ELR (cell line): ENCODE results near the gene RBM39.
A peak's percentile ranks its signal among the peaks of the same experiment; 100 is the strongest.
"Not testable (repeated sequence)": the region's sequence is repeated elsewhere in the genome, so short reads cannot be mapped to it uniquely, and the experiment has no call there.

ENCODE experiments used
- DNase-seq: peaks from one replicate; pipeline ENCODE4 v3.0.0-alpha.2; 2015; ENCODE audit warnings: low read depth

Gene RBM39

GRCh38 chr20:35706591-35707529 is 35.2 kb downstream of the RBM39 start:
- peak; percentile 2 for DNase-seq

DNA sequence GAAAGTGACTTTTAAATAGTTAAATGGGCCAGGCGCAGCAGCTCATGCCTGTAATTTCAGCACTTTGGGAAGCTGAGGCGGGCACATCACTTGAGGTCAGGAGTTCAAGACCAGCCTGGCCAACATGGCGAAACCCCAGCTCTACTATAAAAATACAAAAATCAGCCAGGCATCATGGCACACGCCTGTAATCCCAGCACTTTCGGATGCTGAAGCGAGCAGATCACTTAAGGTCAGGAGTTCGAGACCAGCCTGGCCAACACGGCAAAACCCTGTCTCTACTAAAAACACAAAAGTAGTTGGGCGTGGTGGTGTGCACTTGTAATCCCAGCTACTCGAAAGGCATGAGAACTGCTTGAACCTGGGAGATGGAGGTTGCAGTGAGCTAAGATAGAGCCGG is 36.2 kb downstream of the RBM39 start:
- DNase-seq = peak; percentile 0

DNA sequence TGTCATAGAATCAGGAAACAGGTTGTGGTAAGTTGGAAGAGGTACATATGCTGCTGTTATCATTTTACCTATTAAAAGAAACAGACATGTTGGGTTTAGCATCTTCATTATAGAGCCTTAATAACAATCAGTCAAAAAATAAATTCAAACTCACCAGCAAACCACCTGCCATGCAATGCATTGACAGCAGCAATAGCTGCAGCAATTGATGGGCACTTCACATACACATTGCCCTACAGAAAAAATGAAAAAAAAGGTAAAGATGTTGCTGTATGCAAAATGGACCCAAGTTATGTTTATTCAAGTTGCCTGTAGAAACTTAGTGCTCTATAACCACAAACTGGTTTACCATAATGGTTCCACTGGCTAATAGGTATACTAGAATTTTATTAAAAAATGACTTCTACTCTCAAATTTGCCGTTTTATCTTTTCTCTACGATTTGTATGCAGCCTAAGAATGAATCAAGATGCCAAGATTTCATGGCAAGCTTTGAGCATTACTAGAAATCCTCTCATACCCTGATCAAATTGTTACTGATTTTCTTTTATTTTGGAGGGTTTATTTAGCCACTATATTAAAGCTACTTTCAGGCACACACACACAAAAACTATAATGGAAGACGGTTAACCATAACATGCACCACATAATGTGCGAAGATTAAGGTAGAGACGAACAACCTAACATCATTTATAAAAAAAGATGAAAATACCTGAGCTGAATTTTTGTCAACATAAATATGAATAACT is 37.4 kb downstream of the RBM39 start:
- no peak for DNase-seq

DNA sequence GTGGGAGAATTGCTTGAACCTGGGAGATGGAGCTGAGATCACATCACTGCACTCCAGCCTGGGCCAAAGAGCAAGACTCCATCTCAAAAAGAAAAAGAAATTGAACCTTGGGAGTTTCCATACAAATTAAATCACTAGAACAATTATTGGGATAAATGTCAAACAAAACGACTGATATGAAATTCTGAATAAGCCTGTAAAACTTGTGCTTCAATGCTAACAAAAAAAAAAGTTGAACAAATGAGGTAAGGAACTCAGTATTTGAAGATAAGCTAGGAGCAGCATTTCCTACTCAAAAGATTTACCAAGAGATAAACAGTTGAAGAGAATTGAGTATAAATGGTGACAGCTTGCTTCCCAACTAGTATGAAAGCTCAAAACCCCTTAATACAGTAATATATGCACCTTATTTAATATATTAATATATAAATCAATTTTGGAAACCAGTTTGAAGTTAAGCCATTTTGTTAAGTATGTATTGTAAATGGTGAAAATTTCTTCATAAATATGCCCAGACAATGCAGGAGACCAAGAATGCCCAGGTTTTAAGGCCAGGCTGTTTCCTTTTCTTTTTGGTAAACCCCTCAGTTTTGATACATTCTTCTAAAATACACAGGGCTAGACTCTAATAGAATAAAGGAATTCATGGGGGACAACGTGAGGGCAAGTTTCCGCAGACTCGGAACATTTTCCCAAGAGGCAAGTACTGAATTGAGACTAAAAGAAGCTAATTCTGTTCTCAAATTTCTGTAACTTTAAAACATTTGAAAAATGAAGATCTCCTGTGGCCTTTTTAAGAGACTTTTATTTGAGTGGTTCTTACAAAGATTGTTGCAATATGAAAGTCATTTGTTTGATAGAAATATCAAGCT is 39.0 kb downstream of the RBM39 start:
- DNase-seq = peak; percentile 31

- DNase-seq = peak; percentile 72
Observed at GRCh38 chr20:35702051-35702823, 39.8 kb downstream of the RBM39 start.

- DNase-seq = peak; percentile 44
Observed at GRCh38 chr20:35700625-35701148, 41.4 kb downstream of the RBM39 start.

DNA sequence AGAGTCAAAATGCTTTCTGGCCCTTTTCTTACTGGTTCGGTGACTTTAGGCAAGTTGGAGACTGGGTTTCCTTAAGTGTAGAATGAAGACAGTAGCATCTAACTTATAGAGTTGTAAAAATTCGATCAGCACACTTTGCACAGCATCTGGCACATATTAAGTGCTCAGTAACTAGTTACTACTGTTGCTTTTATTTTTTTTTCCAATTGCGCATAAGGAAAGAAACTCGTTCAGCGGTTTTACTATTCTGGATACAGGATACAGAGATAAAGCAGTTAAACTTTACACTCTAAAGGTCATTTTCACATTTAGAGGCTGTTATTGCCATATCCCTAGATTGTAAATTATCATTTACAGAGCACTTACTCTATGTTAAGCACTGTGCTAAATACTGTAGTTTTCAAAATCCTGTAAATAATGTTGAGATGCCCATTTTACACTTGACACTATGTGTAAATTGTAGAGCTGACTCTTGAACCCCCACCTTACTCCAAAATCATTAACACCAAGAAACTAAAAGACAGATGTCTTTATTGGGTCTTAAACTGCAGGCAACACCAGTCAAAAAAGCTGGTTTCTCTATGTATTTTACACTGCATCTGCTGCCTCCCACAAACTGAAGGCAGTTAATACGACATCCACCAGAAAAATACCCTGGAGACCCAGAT is 42.0 kb downstream of the RBM39 start:
- DNase-seq = no peak

DNA sequence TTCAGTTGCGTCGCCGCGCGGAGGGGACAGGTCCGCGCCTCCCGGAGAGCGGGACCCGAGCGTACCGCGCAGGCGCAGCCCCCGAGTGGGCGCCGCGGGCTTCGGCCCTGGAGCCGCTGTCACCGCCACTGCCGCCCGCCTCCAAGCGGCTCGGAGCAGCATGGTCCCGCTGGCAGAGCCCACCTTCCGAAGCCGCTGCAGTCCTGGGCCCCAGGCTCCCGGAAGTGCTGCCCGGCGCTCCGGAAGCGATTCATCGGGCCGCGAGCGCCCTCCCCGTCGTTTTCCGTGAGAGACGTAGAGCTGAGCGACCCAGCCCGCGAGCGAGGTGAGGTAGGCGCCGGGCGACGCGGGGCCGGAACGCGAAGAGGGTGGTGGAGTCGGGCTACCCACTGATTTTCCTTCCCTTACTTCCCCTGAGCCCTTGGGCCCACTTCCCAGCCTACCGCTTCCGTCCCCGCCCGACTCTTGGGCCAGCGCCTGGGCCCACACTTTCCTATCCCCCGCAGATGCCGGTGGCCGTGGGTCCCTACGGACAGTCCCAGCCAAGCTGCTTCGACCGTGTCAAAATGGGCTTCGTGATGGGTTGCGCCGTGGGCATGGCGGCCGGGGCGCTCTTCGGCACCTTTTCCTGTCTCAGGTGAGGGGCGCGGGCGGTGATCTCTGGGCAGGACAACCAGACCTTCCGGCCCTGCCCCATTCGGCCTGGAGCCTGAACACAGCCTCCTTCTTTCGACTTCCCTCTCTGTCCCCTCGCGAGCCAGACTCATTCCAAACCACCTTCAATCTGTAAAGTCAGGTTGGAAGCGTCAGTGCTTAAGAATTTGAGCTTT is 42.7 kb downstream of the RBM39 start, which contains the start of the genes NFS1 and ROMO1:
Gene NFS1, minus strand, starts transcription at position 226 of the 830 bp plus-strand sequence. Its CDS starts 64 bp downstream, at position 162.
Gene ROMO1, plus strand, starts transcription at position 279 of the 830 bp plus-strand sequence. Its CDS starts 228 bp downstream, at position 507.
- peak; percentile 93 for DNase-seq

- peak; percentile 40 for DNase-seq
Observed at GRCh38 chr20:35698298-35699126, 43.5 kb downstream of the RBM39 start.

GRCh38 chr20:35697696-35698297 is 44.3 kb downstream of the RBM39 start:
- no peak for DNase-seq

DNA sequence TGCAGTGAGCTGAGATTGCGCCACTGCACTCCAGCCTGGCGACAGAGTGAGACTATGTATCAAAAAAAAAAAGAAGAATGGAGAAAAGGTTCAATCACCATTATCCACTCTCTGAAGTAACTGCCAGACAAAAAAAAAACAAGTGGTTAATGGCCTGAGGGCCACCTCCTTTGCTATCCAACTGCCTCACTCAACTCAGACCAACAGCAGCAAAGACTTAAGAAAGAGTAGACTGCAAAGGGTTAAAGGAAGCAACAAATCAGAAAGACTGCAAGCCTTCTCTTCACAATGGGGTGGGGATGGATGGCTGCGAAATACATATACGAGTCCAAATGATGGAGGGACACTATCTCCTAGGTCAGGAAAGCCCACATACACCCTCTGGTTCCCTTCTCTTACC is 46.1 kb downstream of the RBM39 start:
- DNase-seq = no peak

GRCh38 chr20:35695245-35695749 is 46.8 kb downstream of the RBM39 start:
- DNase-seq = no peak

GRCh38 chr20:35690265-35690664 is 51.8 kb downstream of the RBM39 start:
- no peak for DNase-seq

DNA sequence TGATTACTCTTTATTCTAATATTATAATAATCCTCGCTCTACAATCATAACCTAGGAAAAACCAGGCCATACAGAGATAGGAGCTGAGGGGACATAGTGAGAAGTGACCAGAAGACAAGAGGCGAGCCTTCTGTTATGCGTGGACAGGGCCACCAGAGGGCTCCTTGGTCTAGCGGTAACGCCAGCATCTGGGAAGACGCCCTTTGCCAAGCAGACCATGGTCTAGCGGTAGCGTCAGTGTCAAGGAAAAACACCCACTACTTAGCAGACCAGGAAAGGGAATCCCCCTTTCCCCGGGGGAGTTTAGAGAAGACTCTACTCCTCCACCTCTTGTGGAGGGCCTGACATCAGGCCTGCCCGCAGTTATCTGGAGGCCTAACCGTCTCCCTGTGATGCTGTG is 55.2 kb downstream of the RBM39 start:
- peak; percentile 44 for DNase-seq

- DNase-seq = not testable (repeated sequence)
Observed at GRCh38 chr20:35685368-35685767, 56.7 kb downstream of the RBM39 start.

DNA sequence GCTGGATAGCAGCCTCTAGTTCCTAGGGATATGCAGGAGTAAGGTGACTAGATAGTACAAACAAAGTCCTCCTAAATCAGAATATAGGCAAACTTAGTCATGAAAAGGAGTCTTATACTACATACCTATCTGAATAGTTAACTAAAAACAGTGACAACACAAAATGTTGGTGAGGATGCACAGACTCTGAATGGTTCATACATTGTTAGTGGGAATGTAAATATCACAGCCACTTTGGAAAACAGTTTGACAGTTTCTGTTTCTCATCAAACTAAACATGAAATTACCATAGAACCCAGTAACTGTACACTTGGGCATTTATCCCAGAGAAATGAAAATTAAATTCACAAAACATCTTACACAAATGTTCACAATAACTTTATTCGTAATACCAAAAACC is 60.1 kb downstream of the RBM39 start:
- DNase-seq = no peak

DNA sequence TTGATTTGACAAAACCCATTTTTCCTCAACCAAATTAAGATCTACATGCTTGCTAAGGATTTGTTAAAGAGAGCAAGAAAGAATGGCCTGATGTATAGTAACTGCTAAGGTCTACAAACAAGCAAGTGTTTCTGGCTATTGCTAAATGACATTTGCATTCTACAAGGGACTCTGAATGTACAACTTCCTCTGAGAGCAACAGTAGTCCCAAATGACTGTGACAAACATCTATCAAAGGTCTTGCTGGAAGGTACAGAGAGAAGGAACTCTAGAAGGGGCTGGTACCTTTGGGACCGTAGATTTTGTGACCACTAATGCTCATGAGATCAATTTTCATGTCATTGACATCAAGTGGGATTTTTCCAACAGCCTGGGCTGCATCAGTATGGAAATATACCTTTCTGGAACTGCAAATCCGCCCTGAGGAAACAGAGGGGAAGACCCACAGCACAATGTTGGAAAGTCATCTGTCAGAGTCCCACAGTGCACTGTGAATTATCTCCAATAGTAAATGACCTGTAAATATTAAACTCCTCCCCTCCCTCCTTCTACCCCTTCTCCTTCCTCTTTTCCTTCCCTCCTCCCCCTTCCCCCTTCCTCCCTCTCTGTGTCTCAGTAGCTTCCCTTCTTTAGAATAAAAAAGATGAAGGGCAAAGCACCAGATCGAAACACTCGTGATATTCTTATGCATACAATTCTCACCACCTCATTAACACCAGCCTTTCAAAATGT is 61.4 kb downstream of the RBM39 start:
- DNase-seq = no peak
